Endodermal cell (in vitro differentiated cells): ENCODE data around the gene PLCB4. TPM values are rescaled to one million over a fixed set of nuclear protein-coding genes. Genes with fewer than 3 reads are reported as not detected.
A peak's percentile ranks its signal among the peaks of the same experiment; 100 is the strongest.

Experiments used
- DNase-seq: peaks from one replicate; pipeline ENCODE4 v3.0.0-alpha.2; 2017
- H3K27ac ChIP-seq: 2 replicates; pipeline ENCODE4 v1.5.1; 2013; ENCODE audit warnings: mild to moderate bottlenecking, low read depth, low read length, moderate library complexity
- H3K27me3 ChIP-seq: 2 replicates; pipeline ENCODE4 v1.6.1; 2013; ENCODE audit warnings: mild to moderate bottlenecking, low read length, moderate library complexity; ENCODE audit not compliant: insufficient read depth, control insufficient read depth, poor library complexity, severe bottlenecking
- H3K36me3 ChIP-seq: 2 replicates; pipeline ENCODE4 v1.7.0; 2013; ENCODE audit warnings: mild to moderate bottlenecking, low read length, moderate library complexity; ENCODE audit not compliant: control insufficient read depth, insufficient read depth
- H3K4me1 ChIP-seq: one replicate; pipeline ENCODE4 v1.7.0; 2013; ENCODE audit warnings: low read length; ENCODE audit not compliant: control insufficient read depth, insufficient read depth
- H3K4me3 ChIP-seq: 2 replicates; pipeline ENCODE4 v1.5.1; 2013; ENCODE audit warnings: mild to moderate bottlenecking, low read length, moderate library complexity
- H3K9ac ChIP-seq: 2 replicates; pipeline ENCODE4 v1.6.1; 2013; ENCODE audit warnings: mild to moderate bottlenecking, low read length, moderate library complexity; ENCODE audit not compliant: poor library complexity, severe bottlenecking; ENCODE audit errors: extremely low read depth
- H3K9me3 ChIP-seq: 2 replicates; pipeline ENCODE4 v1.6.1; 2013; ENCODE audit warnings: mild to moderate bottlenecking, low read length, moderate library complexity; ENCODE audit not compliant: control insufficient read depth
- H3K27ac Mint-ChIP-seq: 2 replicates; pipeline ENCODE4 v1.8.0; 2020; ENCODE audit warnings: mixed read lengths
- H3K27me3 Mint-ChIP-seq: 2 replicates; pipeline ENCODE4 v1.8.0; 2021; ENCODE audit warnings: mild to moderate bottlenecking, mixed read lengths; ENCODE audit not compliant: insufficient read depth
- H3K36me3 Mint-ChIP-seq: 2 replicates; pipeline ENCODE4 v1.8.0; 2020; ENCODE audit warnings: low read depth, mixed read lengths
- H3K4me1 Mint-ChIP-seq: 2 replicates; pipeline ENCODE4 v1.8.0; 2020; ENCODE audit warnings: mixed read lengths
- H3K4me3 Mint-ChIP-seq: 2 replicates; pipeline ENCODE4 v1.8.0; 2020; ENCODE audit warnings: mild to moderate bottlenecking, moderate library complexity, mixed read lengths
- H3K9me3 Mint-ChIP-seq: 2 replicates; pipeline ENCODE4 v1.8.0; 2020; ENCODE audit warnings: mild to moderate bottlenecking, mixed read lengths
- WGBS, 2 experiments: methylation state at CpG; one replicate each; pipeline versions ENCODE4 v1.1.5 to v1.1.7; 2013; ENCODE audit warnings: missing lambda C conversion rate in 2 of 2, mixed read lengths in 1 of 2; ENCODE audit not compliant: insufficient coverage in 1 of 2, insufficient read length in 1 of 2; 5-methylcytosine and 5-hydroxymethylcytosine counted together
- total RNA-seq, 2 donors: library from RNA; stranded (reverse); fragmentation: NEBNext Ultra II Directional in 1 of 2; extraction: Animal tissue kit (Norgen Biotek cat#: 25700) in 1 of 2; gene quantifications; 2 replicates in 1 of 2; 3 replicates in 1 of 2; pipeline ENCODE4 v1.2.1, GENCODE V29; 2021
- TF ChIP-seq, protein P1 (sequence below): fragments of 200-600 bp; sonication (generic); conservative IDR thresholded peaks from 2 replicates; pipeline ENCODE4 v1.5.0; 2021; ENCODE audit warnings: antibody characterized with exemption, mild to moderate bottlenecking

The PLCB4 gene
- total RNA-seq, 2 donors from 2014 or later, result 14.4 to 14.6 TPM

- Mint-ChIP-seq H3K27me3 (no peaks in the 10 kb centered on the region), H3K9me3 (no peaks in the 10 kb centered on the region), H3K4me3 (no peak overlapping the region), H3K27ac (no peak overlapping the region), H3K4me1 (peaks cover 53% of the 10 kb centered on the region), H3K36me3 (no peaks in the 10 kb centered on the region)
- Histone ChIP-seq H3K27me3 (no peaks in the 10 kb centered on the region), H3K4me3 (peak overlapping the region; percentile 44), H3K36me3 (no peaks in the 10 kb centered on the region), H3K9me3 (no peaks in the 10 kb centered on the region), H3K9ac (no peak overlapping the region), H3K4me1 (peaks cover 27% of the 10 kb centered on the region), H3K27ac (peak overlapping the region; percentile 48)
- no peak for DNase-seq
- TF ChIP-seq, protein P1, sequence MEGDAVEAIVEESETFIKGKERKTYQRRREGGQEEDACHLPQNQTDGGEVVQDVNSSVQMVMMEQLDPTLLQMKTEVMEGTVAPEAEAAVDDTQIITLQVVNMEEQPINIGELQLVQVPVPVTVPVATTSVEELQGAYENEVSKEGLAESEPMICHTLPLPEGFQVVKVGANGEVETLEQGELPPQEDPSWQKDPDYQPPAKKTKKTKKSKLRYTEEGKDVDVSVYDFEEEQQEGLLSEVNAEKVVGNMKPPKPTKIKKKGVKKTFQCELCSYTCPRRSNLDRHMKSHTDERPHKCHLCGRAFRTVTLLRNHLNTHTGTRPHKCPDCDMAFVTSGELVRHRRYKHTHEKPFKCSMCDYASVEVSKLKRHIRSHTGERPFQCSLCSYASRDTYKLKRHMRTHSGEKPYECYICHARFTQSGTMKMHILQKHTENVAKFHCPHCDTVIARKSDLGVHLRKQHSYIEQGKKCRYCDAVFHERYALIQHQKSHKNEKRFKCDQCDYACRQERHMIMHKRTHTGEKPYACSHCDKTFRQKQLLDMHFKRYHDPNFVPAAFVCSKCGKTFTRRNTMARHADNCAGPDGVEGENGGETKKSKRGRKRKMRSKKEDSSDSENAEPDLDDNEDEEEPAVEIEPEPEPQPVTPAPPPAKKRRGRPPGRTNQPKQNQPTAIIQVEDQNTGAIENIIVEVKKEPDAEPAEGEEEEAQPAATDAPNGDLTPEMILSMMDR, result no peak
- WGBS, 2 experiments, result 61 to 80% methylated on average over 1 to 2 of the region's 2 CpGs
These were observed 3.3 kb downstream of the PLCB4 start for GRCh38 chr20:9071976-9072726.

DNA sequence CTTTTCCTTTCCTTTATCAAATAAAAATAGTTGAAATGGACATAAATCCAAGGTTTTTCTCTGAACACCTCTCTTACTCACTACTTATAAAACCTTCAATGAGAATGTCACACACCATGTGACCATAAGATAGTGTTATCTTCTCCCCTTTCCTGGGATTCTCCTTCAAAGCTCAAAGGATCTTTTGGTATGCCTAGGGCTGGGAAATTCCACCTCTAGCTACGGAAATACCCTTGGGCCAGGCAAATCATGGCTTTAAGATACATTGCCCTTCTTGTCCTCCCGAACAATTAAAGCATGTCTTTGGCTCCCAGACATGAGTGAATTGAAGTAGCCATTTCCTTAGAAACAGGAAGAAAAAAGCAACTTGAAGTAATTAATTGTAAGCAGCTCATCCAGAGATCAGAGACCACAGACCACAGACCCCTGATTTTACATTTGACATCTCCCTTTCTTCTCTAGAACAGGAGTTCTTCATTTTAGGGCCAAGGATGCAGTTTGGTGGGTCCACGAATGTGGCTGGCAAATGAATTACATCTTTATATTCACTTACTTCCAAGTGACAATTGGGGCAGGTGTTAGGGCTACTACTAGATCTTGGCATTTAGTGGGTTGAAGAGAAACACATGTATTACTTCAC is 4.1 kb downstream of the PLCB4 start:
- H3K9ac ChIP-seq, result no peak overlapping the region
- WGBS, 2 experiments, result 40 to 43% methylated on average over 2 to 3 of the region's 3 CpGs
- TF ChIP-seq, protein P1, result no peak
- peak overlapping the region; percentile 54 for H3K4me3 ChIP-seq
- peaks cover 27% of the 10 kb centered on the region for H3K4me1 ChIP-seq
- H3K9me3 ChIP-seq, result no peaks in the 10 kb centered on the region
- no peaks in the 10 kb centered on the region for H3K36me3 ChIP-seq
- Mint-ChIP-seq H3K4me1 (peaks cover 55% of the 10 kb centered on the region), H3K27me3 (no peaks in the 10 kb centered on the region), H3K4me3 (no peak overlapping the region), H3K9me3 (no peaks in the 10 kb centered on the region), H3K36me3 (no peaks in the 10 kb centered on the region), H3K27ac (peak overlapping the region; percentile 71)
- no peaks in the 10 kb centered on the region for H3K27me3 ChIP-seq
- DNase-seq, result no peak
- peak overlapping the region; percentile 48 for H3K27ac ChIP-seq

DNA sequence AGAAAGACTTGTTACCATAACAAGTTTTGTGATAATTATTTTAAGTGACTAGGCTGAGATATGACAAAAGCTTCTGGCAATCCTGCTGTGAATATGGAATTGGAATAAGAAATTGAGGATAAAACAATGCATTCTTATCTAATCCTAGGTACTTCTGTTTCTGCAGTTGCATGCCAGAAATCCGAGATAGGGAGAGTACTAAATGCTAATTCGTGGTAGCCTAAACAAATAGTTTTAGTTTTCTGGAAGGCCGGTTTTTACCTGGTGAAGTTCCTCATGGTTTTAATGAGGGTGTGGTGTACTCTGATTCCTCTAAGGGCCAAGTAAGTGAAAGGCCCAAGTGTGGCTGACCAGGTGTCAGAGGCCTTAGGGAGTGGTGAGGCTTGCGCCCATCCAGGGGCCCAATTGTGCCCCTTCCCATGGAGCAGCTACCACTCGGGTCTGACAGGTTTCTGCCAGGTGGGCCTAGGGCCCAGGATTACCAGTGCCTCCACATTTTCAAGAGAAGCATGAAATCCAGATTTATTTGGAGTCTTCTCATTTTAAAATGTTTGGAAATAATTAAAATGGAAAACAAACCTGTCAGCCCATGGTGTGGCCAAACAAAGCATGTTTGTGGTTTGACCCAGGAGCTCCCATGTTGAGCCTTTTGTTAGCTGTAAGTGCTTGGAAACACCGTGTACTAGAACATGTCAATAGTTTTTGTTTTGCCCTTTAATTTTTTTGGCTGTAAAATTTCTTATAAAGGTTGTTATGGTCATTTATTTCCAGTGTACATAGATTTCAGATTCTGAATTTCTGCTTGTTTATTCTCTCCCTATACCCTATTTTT is 6.6 kb downstream of the PLCB4 start:
- TF ChIP-seq, protein P1, result no peak
- no peak overlapping the region for H3K9ac ChIP-seq
- H3K9me3 Mint-ChIP-seq, result no peaks in the 10 kb centered on the region
- no peaks in the 10 kb centered on the region for H3K36me3 ChIP-seq
- 68 to 70% methylated on average over 2 to 6 of the region's 6 CpGs for WGBS, 2 experiments
- no peak for DNase-seq
- H3K4me3 ChIP-seq, result no peak overlapping the region
- no peak overlapping the region for H3K27ac Mint-ChIP-seq
- no peaks in the 10 kb centered on the region for H3K27me3 ChIP-seq
- no peaks in the 10 kb centered on the region for H3K9me3 ChIP-seq
- no peaks in the 10 kb centered on the region for H3K27me3 Mint-ChIP-seq
- H3K27ac ChIP-seq, result no peak overlapping the region
- no peak overlapping the region for H3K4me3 Mint-ChIP-seq
- H3K4me1 ChIP-seq, result peaks cover 27% of the 10 kb centered on the region
- no peaks in the 10 kb centered on the region for H3K36me3 Mint-ChIP-seq
- peaks cover 46% of the 10 kb centered on the region for H3K4me1 Mint-ChIP-seq
